Measurements from ENCODE around the gene CDC5L. TPM values are rescaled to one million over a fixed set of nuclear protein-coding genes. Genes with fewer than 3 reads are reported as not detected.
"Not testable (repeated sequence)": the region's sequence is repeated elsewhere in the genome, so short reads cannot be mapped to it uniquely, and the experiment has no call there.

Gene CDC5L
- total and polyA plus RNA-seq, 2 experiments from 2014 or later, result 15.9 to 20.4 TPM

GRCh38 chr6:44442833-44443444 is 55.4 kb downstream of the CDC5L start:
- no peak overlapping the region for H2AFZ ChIP-seq
- H3K4me3 ChIP-seq, result no peak overlapping the region
- TF ChIP-seq EZH2phosphoT487 (IDR thresholded peaks at IDR 0.05; ENCODE audit: insufficient read depth, low read depth) (no peak), EZH2 (IDR thresholded peaks at IDR 0.05; ENCODE audit: insufficient read depth, poor library complexity, severe bottlenecking) (no peak)
- no peak overlapping the region for H3K27ac ChIP-seq
- no peaks in the 10 kb centered on the region for H4K20me1 ChIP-seq (ENCODE audit: insufficient read depth)
- no peaks in the 10 kb centered on the region for H3K9me3 ChIP-seq (ENCODE audit: low read depth)
- peaks cover 17% of the 10 kb centered on the region for H3K36me3 ChIP-seq (ENCODE audit: low read depth)
- H3K27me3 ChIP-seq (replicated peaks; ENCODE audit: insufficient read depth), result no peaks in the 10 kb centered on the region
- no peak overlapping the region for H3K9ac ChIP-seq
- no peak overlapping the region for H3K4me2 ChIP-seq (ENCODE audit: unreplicated experiment)
- no peak for DNase-seq
- in situ Hi-C loops (cut with MboI), result no loop called here
- peaks cover 32% of the 10 kb centered on the region for H3F3A ChIP-seq (ENCODE audit: insufficient read depth)
- peaks cover 30% of the 10 kb centered on the region for H3K4me1 ChIP-seq (ENCODE audit: insufficient read depth)
- peaks cover 44% of the 10 kb centered on the region for H3K79me2 ChIP-seq (ENCODE audit: insufficient read depth)
- H3K9me2 ChIP-seq (ENCODE audit: insufficient read depth), result no peaks in the 10 kb centered on the region

- H3K4me3 ChIP-seq, result no peak overlapping the region
- no peak for TF ChIP-seq EZH2phosphoT487 (IDR thresholded peaks at IDR 0.05; ENCODE audit: insufficient read depth, low read depth)
- no peak for TF ChIP-seq EZH2 (IDR thresholded peaks at IDR 0.05; ENCODE audit: insufficient read depth, poor library complexity, severe bottlenecking)
- no peaks in the 10 kb centered on the region for H3K9me3 ChIP-seq (ENCODE audit: low read depth)
- no peaks in the 10 kb centered on the region for H3K27me3 ChIP-seq (replicated peaks; ENCODE audit: insufficient read depth)
- H3K36me3 ChIP-seq (ENCODE audit: low read depth), result peaks cover 23% of the 10 kb centered on the region
- H3F3A ChIP-seq (ENCODE audit: insufficient read depth), result peaks cover 22% of the 10 kb centered on the region
- H4K20me1 ChIP-seq (ENCODE audit: insufficient read depth), result no peaks in the 10 kb centered on the region
- H3K9ac ChIP-seq, result no peak overlapping the region
- WGBS, 2 experiments (ENCODE audit: low coverage in 1 of 2, low lambda C conversion rate in 2 of 2, missing lambda C conversion rate in 2 of 2), result 36 to 59% methylated on average over 1 of the region's 1 CpG
- no peak overlapping the region for H2AFZ ChIP-seq
- DNase-seq, result no peak
- peaks cover 44% of the 10 kb centered on the region for H3K79me2 ChIP-seq (ENCODE audit: insufficient read depth)
- H3K4me1 ChIP-seq (ENCODE audit: insufficient read depth), result peaks cover 29% of the 10 kb centered on the region
- no peaks in the 10 kb centered on the region for H3K9me2 ChIP-seq (ENCODE audit: insufficient read depth)
- H3K4me2 ChIP-seq (ENCODE audit: unreplicated experiment), result no peak overlapping the region
- H3K27ac ChIP-seq, result no peak overlapping the region
- in situ Hi-C loops (cut with MboI), result no loop called here
These were observed 57.3 kb downstream of the CDC5L start for GRCh38 chr6:44444853-44445252.

GRCh38 chr6:44446626-44447300 is 59.3 kb downstream of the CDC5L start:
- H3F3A ChIP-seq (ENCODE audit: insufficient read depth), result peaks cover 27% of the 10 kb centered on the region
- no peak for TF ChIP-seq EZH2 (IDR thresholded peaks at IDR 0.05; ENCODE audit: insufficient read depth, poor library complexity, severe bottlenecking)
- TF ChIP-seq EZH2phosphoT487 (IDR thresholded peaks at IDR 0.05; ENCODE audit: insufficient read depth, low read depth), result 0 out of 2 replicates have a peak, but pooled peaks have one; percentile 70
- H3K27me3 ChIP-seq (replicated peaks; ENCODE audit: insufficient read depth), result no peaks in the 10 kb centered on the region
- H3K4me2 ChIP-seq (ENCODE audit: unreplicated experiment), result peak overlapping the region; percentile 59
- H3K9ac ChIP-seq, result peak overlapping the region; percentile 22
- WGBS, 2 experiments (ENCODE audit: low coverage in 1 of 2, low lambda C conversion rate in 2 of 2, missing lambda C conversion rate in 2 of 2), result 55 to 61% methylated on average over 4 of the region's 4 CpGs
- H4K20me1 ChIP-seq (ENCODE audit: insufficient read depth), result no peaks in the 10 kb centered on the region
- peak; percentile 92 for DNase-seq
- no peak overlapping the region for H2AFZ ChIP-seq
- peak overlapping the region; percentile 50 for H3K27ac ChIP-seq
- H3K79me2 ChIP-seq (ENCODE audit: insufficient read depth), result peaks cover 29% of the 10 kb centered on the region
- no peak overlapping the region for H3K4me3 ChIP-seq
- no peaks in the 10 kb centered on the region for H3K9me3 ChIP-seq (ENCODE audit: low read depth)
- peaks cover 28% of the 10 kb centered on the region for H3K4me1 ChIP-seq (ENCODE audit: insufficient read depth)
- in situ Hi-C loops (cut with MboI), result no loop called here
- H3K9me2 ChIP-seq (ENCODE audit: insufficient read depth), result no peaks in the 10 kb centered on the region
- H3K36me3 ChIP-seq (ENCODE audit: low read depth), result peaks cover 23% of the 10 kb centered on the region

- peak; percentile 19 for DNase-seq
- H3K4me3 ChIP-seq; in situ Hi-C loops (cut with MboI); H3K36me3 ChIP-seq (ENCODE audit: low read depth); H3K4me2 ChIP-seq (ENCODE audit: unreplicated experiment); H2AFZ ChIP-seq; H3K9ac ChIP-seq; H3K27me3 ChIP-seq (replicated peaks; ENCODE audit: insufficient read depth); H3K27ac ChIP-seq; H3K79me2 ChIP-seq (ENCODE audit: insufficient read depth); H3K9me2 ChIP-seq (ENCODE audit: insufficient read depth); H3K9me3 ChIP-seq (ENCODE audit: low read depth); H4K20me1 ChIP-seq (ENCODE audit: insufficient read depth): not testable (repeated sequence)
- WGBS, 2 experiments (ENCODE audit: low coverage in 1 of 2, low lambda C conversion rate in 2 of 2, missing lambda C conversion rate in 2 of 2), result 50 to 53% methylated on average over 2 of the region's 2 CpGs
- Histone ChIP-seq H3K4me1 (ENCODE audit: insufficient read depth) (peaks cover 47% of the 10 kb centered on the region), H3F3A (ENCODE audit: insufficient read depth) (peaks cover 45% of the 10 kb centered on the region)
These were observed 61.7 kb downstream of the CDC5L start for GRCh38 chr6:44449181-44449580.

Data from GM23248 (cell line).